Panc1 (cell line): ENCODE results near the gene NKX6-2.

Experiments used
- TF ChIP-seq, protein P1 (sequence below), 2 experiments: IDR thresholded peaks; 2 replicates each; pipeline ENCODE4 v1.6.1; 2011 to 2012; ENCODE audit warnings: low read depth in 2 of 2, control low read depth in 1 of 2, low read length in 1 of 2, mild to moderate bottlenecking in 1 of 2, moderate library complexity in 1 of 2; ENCODE audit not compliant: insufficient read depth in 1 of 2
- TF ChIP-seq, protein P2 (sequence below): fragments of 450-650 bp; IDR thresholded peaks from 2 replicates; pipeline ENCODE4 v1.5.1; 2017; ENCODE audit warnings: mild to moderate bottlenecking

DNA sequence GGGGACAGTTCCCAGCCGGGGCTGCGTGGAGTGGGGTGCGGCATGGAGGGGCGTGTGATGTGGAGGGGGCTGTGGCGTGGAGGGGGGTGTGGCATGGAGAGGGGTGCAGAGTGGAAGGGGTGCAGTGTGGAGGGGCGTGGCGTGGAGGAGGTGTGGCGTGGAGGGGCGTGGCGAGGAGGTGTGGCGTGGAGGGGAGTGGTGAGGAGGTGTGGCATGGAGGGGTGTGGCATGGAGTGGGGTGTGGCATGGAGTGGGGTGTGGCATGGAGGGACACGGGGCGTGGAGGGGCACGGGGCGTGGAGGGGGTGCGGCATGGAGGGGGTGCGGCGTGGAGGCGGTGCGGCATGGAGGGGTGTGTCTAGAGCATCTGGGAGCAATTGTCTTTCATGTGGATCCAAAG, 33.6 kb downstream of the NKX6-2 start:
- TF ChIP-seq, protein P1, sequence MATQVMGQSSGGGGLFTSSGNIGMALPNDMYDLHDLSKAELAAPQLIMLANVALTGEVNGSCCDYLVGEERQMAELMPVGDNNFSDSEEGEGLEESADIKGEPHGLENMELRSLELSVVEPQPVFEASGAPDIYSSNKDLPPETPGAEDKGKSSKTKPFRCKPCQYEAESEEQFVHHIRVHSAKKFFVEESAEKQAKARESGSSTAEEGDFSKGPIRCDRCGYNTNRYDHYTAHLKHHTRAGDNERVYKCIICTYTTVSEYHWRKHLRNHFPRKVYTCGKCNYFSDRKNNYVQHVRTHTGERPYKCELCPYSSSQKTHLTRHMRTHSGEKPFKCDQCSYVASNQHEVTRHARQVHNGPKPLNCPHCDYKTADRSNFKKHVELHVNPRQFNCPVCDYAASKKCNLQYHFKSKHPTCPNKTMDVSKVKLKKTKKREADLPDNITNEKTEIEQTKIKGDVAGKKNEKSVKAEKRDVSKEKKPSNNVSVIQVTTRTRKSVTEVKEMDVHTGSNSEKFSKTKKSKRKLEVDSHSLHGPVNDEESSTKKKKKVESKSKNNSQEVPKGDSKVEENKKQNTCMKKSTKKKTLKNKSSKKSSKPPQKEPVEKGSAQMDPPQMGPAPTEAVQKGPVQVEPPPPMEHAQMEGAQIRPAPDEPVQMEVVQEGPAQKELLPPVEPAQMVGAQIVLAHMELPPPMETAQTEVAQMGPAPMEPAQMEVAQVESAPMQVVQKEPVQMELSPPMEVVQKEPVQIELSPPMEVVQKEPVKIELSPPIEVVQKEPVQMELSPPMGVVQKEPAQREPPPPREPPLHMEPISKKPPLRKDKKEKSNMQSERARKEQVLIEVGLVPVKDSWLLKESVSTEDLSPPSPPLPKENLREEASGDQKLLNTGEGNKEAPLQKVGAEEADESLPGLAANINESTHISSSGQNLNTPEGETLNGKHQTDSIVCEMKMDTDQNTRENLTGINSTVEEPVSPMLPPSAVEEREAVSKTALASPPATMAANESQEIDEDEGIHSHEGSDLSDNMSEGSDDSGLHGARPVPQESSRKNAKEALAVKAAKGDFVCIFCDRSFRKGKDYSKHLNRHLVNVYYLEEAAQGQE (IDR thresholded peaks at IDR 0.05; ENCODE audit: insufficient read depth in 1 of 2, low read depth in 2 of 2, low read length in 1 of 2), result no peak
- TF ChIP-seq, protein P2, sequence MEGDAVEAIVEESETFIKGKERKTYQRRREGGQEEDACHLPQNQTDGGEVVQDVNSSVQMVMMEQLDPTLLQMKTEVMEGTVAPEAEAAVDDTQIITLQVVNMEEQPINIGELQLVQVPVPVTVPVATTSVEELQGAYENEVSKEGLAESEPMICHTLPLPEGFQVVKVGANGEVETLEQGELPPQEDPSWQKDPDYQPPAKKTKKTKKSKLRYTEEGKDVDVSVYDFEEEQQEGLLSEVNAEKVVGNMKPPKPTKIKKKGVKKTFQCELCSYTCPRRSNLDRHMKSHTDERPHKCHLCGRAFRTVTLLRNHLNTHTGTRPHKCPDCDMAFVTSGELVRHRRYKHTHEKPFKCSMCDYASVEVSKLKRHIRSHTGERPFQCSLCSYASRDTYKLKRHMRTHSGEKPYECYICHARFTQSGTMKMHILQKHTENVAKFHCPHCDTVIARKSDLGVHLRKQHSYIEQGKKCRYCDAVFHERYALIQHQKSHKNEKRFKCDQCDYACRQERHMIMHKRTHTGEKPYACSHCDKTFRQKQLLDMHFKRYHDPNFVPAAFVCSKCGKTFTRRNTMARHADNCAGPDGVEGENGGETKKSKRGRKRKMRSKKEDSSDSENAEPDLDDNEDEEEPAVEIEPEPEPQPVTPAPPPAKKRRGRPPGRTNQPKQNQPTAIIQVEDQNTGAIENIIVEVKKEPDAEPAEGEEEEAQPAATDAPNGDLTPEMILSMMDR, result no peak
